Hematopoietic multipotent progenitor cell treated with erythropoietin and hydrocortisone succinate and interleukin-3 and kit ligand, for 17 days (in vitro differentiated cells): ENCODE measurements around the gene DDB1.

Experiments used
- DNase-seq: peaks from one replicate; pipeline ENCODE4 v3.0.0-alpha.2; 2015; ENCODE audit warnings: low spot score

Gene DDB1

GRCh38 chr11:61335355-61335710 lies 2.4 kb upstream of the DDB1 start:
- peak; percentile 36 for DNase-seq

- DNase-seq: no peak
These were observed 1.8 kb upstream of the DDB1 start for GRCh38 chr11:61334434-61335354.

- DNase-seq: no peak
These were observed 887 bp upstream of the DDB1 start for GRCh38 chr11:61333550-61334433.

GRCh38 chr11:61332281-61332796 lies 566 bp downstream of the DDB1 start:
- peak; percentile 62 for DNase-seq

- DNase-seq: no peak
These were observed 1.3 kb downstream of the DDB1 start for GRCh38 chr11:61331651-61332050.

- DNase-seq: no peak
These were observed 3.0 kb downstream of the DDB1 start for GRCh38 chr11:61329871-61330270.

GRCh38 chr11:61328351-61328750 lies 4.6 kb downstream of the DDB1 start:
- DNase-seq: no peak

- DNase-seq: no peak
These were observed 5.2 kb downstream of the DDB1 start for GRCh38 chr11:61327669-61328071.

GRCh38 chr11:61325649-61326414 lies 7.1 kb downstream of the DDB1 start:
- no peak for DNase-seq

- no peak for DNase-seq
These were observed 17.6 kb downstream of the DDB1 start for GRCh38 chr11:61315260-61315659.

GRCh38 chr11:61310749-61311148 lies 22.2 kb downstream of the DDB1 start:
- DNase-seq: no peak

GRCh38 chr11:61309739-61310138 lies 23.2 kb downstream of the DDB1 start:
- no peak for DNase-seq

GRCh38 chr11:61309141-61309540 lies 23.8 kb downstream of the DDB1 start:
- DNase-seq: no peak

- no peak for DNase-seq
These were observed 25.6 kb downstream of the DDB1 start for GRCh38 chr11:61307354-61307753.

- no peak for DNase-seq
These were observed 26.7 kb downstream of the DDB1 start for GRCh38 chr11:61306221-61306620.

- no peak for DNase-seq
These were observed 27.5 kb downstream of the DDB1 start for GRCh38 chr11:61305417-61305816.

- DNase-seq: no peak
These were observed 29.2 kb downstream of the DDB1 start for GRCh38 chr11:61303725-61304124.

- no peak for DNase-seq
These were observed 30.4 kb downstream of the DDB1 start for GRCh38 chr11:61302550-61302949.

- no peak for DNase-seq
These were observed 34.2 kb downstream of the DDB1 start for GRCh38 chr11:61298663-61299244.

GRCh38 chr11:61297746-61298145 lies 35.2 kb downstream of the DDB1 start:
- DNase-seq: no peak

GRCh38 chr11:61297341-61297740 lies 35.6 kb downstream of the DDB1 start:
- no peak for DNase-seq

GRCh38 chr11:61295596-61295926 lies 37.3 kb downstream of the DDB1 start:
- no peak for DNase-seq
